Astrocyte (in vitro differentiated cells and primary cell): ENCODE data around the gene CBFA2T2. TPM values are rescaled to one million over a fixed set of nuclear protein-coding genes. Genes with fewer than 3 reads are reported as not detected.

Experiments
- DNase-seq: peaks from one replicate; pipeline ENCODE4 v3.0.0-alpha.2; 2010; ENCODE audit warnings: low read depth
- FAIRE-seq: peaks from 2 replicates; lab custom pipeline; 2011; peaks lifted over from hg19 to GRCh38; lab: Jason Lieb, UNC
- H2AFZ ChIP-seq: 2 replicates; pipeline ENCODE4 v1.6.0; 2012; ENCODE audit warnings: low read depth, low read length, inconsistent platforms
- H3K27ac ChIP-seq: 2 replicates; pipeline ENCODE4 v1.5.1; 2011; ENCODE audit warnings: low read depth, low read length, inconsistent platforms
- H3K27me3 ChIP-seq: 2 replicates; pipeline ENCODE4 v1.6.0; 2011; ENCODE audit warnings: low read length, inconsistent platforms; ENCODE audit not compliant: insufficient read depth
- H3K36me3 ChIP-seq: 2 replicates; pipeline ENCODE4 v1.5.1; 2011; ENCODE audit warnings: low read length, inconsistent platforms; ENCODE audit not compliant: insufficient read depth
- H3K4me1 ChIP-seq: 2 replicates; pipeline ENCODE4 v1.5.1; 2011; ENCODE audit warnings: low read length, inconsistent platforms; ENCODE audit not compliant: insufficient read depth
- H3K4me2 ChIP-seq: 2 replicates; pipeline ENCODE4 v1.6.0; 2012; ENCODE audit warnings: low read length, inconsistent platforms
- H3K4me3 ChIP-seq: 2 replicates; pipeline ENCODE4 v1.5.1; 2011; ENCODE audit warnings: low read depth, mild to moderate bottlenecking, low read length, inconsistent platforms; ENCODE audit not compliant: insufficient read depth
- H3K79me2 ChIP-seq: 2 replicates; pipeline ENCODE4 v1.6.0; 2012; ENCODE audit warnings: mild to moderate bottlenecking, low read length, inconsistent platforms; ENCODE audit not compliant: insufficient read depth
- H3K9ac ChIP-seq: 2 replicates; pipeline ENCODE4 v1.6.0; 2012; ENCODE audit warnings: mild to moderate bottlenecking, low read length, inconsistent platforms
- H3K9me3 ChIP-seq: 2 replicates; pipeline ENCODE4 v1.5.1; 2012; ENCODE audit warnings: low read depth, mild to moderate bottlenecking, low read length, inconsistent platforms; ENCODE audit not compliant: insufficient read depth
- H4K20me1 ChIP-seq: 2 replicates; pipeline ENCODE4 v1.6.0; 2012; ENCODE audit warnings: low read length, inconsistent platforms; ENCODE audit not compliant: insufficient read depth
- H3K27ac Mint-ChIP-seq: one replicate; pipeline ENCODE4 v1.8.0; 2021; ENCODE audit warnings: mild to moderate bottlenecking, mixed read lengths; ENCODE audit not compliant: unreplicated experiment
- H3K27me3 Mint-ChIP-seq: one replicate; pipeline ENCODE4 v1.8.0; 2021; ENCODE audit warnings: low read depth, mixed read lengths; ENCODE audit not compliant: unreplicated experiment
- H3K36me3 Mint-ChIP-seq: one replicate; pipeline ENCODE4 v1.8.0; 2021; ENCODE audit warnings: low read depth, mixed read lengths; ENCODE audit not compliant: unreplicated experiment
- H3K4me1 Mint-ChIP-seq: one replicate; pipeline ENCODE4 v1.8.0; 2021; ENCODE audit warnings: low read depth, mixed read lengths; ENCODE audit not compliant: unreplicated experiment
- H3K4me3 Mint-ChIP-seq: one replicate; pipeline ENCODE4 v1.8.0; 2021; ENCODE audit warnings: mild to moderate bottlenecking, moderate library complexity, mixed read lengths; ENCODE audit not compliant: unreplicated experiment
- H3K9me3 Mint-ChIP-seq: one replicate; pipeline ENCODE4 v1.8.0; 2021; ENCODE audit warnings: mild to moderate bottlenecking, mixed read lengths; ENCODE audit not compliant: unreplicated experiment
- CTCF ChIP-seq: IDR thresholded peaks from 2 replicates; pipeline ENCODE4 v1.5.1; 2011; ENCODE audit warnings: low read depth, mild to moderate bottlenecking, inconsistent platforms, low read length, moderate library complexity; ENCODE audit not compliant: insufficient read depth
- EZH2 ChIP-seq: IDR thresholded peaks from 2 replicates; pipeline ENCODE4 v1.6.1; 2012; ENCODE audit warnings: mild to moderate bottlenecking, low read length, inconsistent platforms; ENCODE audit not compliant: insufficient read depth
- total RNA-seq: library from RNA; stranded (reverse); gene quantifications from 2 replicates; pipeline ENCODE4 v1.2.1, GENCODE V29; 2021

CBFA2T2 gene
- total RNA-seq, 1 donor from 2014 or later: 14.6 TPM

DNA sequence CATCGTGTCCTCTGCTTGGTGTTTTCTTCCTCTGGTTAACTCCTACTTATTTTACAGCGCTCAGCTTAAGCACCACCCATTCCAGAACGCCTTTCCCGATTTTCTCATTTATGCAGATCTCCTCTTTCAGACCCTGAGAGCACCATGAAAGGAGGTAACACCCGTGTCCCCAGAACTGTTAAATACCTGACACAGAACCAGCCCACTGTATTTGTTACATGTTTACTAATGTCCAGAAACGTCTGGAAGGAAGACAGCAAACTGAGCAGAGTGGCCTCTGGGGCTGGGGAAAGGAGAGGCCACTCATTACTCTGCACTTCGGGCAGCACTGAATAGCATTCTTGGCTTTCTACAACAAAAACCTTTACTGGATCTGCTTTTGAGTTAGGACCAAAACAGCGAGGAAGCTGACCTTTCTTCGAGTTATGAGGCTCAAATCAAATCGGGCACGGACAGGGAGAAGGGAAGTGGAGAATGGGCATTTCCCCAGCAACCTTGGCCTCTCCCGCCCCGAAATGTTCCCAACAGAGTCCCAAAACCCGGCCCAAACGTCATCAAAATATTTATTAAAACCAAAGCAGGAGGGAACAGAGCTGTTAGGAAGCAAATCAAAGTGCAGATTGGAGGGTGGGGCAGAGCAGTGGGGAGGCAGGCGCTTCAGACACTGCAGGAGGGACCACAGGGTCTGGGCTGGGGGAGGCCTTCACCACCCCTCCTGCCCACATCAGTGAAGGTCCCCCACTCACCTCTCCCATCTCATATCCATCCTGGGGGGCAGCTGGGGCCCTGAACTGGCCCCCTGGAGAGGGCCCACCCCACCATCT is 185.5 kb downstream of the CBFA2T2 start:
- Mint-ChIP-seq H3K27ac (no peak overlapping the region), H3K4me3 (peak overlapping the region; percentile 78), H3K36me3 (peaks cover 13% of the 10 kb centered on the region), H3K9me3 (no peaks in the 10 kb centered on the region), H3K4me1 (peaks cover 3% of the 10 kb centered on the region), H3K27me3 (peaks cover 7% of the 10 kb centered on the region)
- TF ChIP-seq CTCF: no peak
- Histone ChIP-seq H3K27ac (no peak overlapping the region), H3K9ac (peak overlapping the region; percentile 78), H3K4me1 (peaks cover 34% of the 10 kb centered on the region), H2AFZ (peak overlapping the region; percentile 92), H3K27me3 (no peaks in the 10 kb centered on the region), H3K4me2 (peak overlapping the region; percentile 99), H3K79me2 (peaks cover 2% of the 10 kb centered on the region), H3K36me3 (no peaks in the 10 kb centered on the region), H3K9me3 (no peaks in the 10 kb centered on the region), H3K4me3 (peak overlapping the region; percentile 65), H4K20me1 (peaks cover 29% of the 10 kb centered on the region)
- FAIRE-seq: no peak
- no peak for DNase-seq

GRCh38 chr20:33676121-33676520 is 186.2 kb downstream of the CBFA2T2 start:
- Histone ChIP-seq H3K4me1 (peaks cover 29% of the 10 kb centered on the region), H3K27ac (no peak overlapping the region), H3K27me3 (no peaks in the 10 kb centered on the region), H3K9me3 (no peaks in the 10 kb centered on the region), H3K4me3 (no peak overlapping the region), H4K20me1 (peaks cover 35% of the 10 kb centered on the region), H3K4me2 (no peak overlapping the region), H3K9ac (no peak overlapping the region), H2AFZ (no peak overlapping the region), H3K36me3 (no peaks in the 10 kb centered on the region), H3K79me2 (peaks cover 2% of the 10 kb centered on the region)
- FAIRE-seq (no peak), DNase-seq (no peak)
- TF ChIP-seq EZH2: no peak
- no peak for TF ChIP-seq CTCF
- Mint-ChIP-seq H3K27ac (no peak overlapping the region), H3K36me3 (peaks cover 10% of the 10 kb centered on the region), H3K4me3 (no peak overlapping the region), H3K9me3 (no peaks in the 10 kb centered on the region), H3K4me1 (peaks cover 3% of the 10 kb centered on the region), H3K27me3 (peaks cover 9% of the 10 kb centered on the region)
